GM12874 (cell line): ENCODE data around the gene FIGNL2.

Source experiments
- TF ChIP-seq, protein P1 (sequence below): IDR thresholded peaks from 2 replicates; pipeline ENCODE4 v1.5.1; 2011; ENCODE audit warnings: low read depth, mild to moderate bottlenecking, control low read depth, low read length, moderate library complexity; ENCODE audit not compliant: insufficient read depth

FIGNL2 gene

DNA sequence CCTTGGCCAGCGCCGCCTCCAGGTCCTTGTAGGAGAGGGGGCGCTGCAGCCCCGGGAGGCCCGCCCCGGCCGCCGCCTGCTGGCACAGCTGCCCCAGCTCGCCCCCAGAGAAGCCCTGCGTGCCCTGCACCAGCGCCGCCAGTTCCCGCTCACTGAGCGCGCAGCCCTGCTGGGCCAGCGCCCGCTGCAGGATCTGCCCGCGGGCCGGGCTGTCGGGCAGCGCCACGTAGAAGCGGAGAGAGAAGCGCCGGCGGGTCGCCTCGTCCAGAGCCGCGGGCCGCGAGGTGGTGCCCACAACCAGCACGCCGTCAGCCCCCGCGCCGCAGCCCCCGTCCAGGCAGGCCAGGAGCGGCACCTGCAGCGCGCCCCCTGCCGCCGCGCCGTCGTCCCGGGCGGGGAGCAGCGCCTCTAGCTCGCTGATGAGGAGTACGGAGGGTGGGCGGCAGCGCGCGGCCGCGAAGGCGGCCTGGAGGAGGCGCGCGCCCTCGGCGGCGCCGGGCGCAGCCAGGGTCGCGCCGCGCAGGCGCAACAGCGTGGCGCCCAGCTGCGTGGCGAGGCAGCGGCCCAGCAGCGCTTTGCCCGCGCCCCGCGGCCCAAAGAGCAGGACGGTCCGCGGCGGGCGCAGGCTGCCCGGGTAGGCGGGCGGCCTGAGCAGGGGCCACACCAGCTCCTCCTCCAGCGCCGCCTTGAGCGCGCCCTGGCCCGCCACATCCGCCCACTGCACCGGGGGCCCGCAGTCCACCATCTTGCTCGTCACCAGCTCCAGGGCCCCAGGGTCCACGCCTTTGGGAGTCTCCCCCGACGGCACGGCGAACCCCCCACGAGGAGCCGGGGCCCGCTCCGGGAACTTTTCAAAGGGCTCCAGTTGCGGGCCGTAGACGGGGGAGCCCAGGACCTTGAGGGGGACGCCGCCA, 27.7 kb downstream of the FIGNL2 start:
- TF ChIP-seq, protein P1, sequence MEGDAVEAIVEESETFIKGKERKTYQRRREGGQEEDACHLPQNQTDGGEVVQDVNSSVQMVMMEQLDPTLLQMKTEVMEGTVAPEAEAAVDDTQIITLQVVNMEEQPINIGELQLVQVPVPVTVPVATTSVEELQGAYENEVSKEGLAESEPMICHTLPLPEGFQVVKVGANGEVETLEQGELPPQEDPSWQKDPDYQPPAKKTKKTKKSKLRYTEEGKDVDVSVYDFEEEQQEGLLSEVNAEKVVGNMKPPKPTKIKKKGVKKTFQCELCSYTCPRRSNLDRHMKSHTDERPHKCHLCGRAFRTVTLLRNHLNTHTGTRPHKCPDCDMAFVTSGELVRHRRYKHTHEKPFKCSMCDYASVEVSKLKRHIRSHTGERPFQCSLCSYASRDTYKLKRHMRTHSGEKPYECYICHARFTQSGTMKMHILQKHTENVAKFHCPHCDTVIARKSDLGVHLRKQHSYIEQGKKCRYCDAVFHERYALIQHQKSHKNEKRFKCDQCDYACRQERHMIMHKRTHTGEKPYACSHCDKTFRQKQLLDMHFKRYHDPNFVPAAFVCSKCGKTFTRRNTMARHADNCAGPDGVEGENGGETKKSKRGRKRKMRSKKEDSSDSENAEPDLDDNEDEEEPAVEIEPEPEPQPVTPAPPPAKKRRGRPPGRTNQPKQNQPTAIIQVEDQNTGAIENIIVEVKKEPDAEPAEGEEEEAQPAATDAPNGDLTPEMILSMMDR, result 0 out of 2 replicates have a peak, but pooled peaks have one; percentile 9

DNA sequence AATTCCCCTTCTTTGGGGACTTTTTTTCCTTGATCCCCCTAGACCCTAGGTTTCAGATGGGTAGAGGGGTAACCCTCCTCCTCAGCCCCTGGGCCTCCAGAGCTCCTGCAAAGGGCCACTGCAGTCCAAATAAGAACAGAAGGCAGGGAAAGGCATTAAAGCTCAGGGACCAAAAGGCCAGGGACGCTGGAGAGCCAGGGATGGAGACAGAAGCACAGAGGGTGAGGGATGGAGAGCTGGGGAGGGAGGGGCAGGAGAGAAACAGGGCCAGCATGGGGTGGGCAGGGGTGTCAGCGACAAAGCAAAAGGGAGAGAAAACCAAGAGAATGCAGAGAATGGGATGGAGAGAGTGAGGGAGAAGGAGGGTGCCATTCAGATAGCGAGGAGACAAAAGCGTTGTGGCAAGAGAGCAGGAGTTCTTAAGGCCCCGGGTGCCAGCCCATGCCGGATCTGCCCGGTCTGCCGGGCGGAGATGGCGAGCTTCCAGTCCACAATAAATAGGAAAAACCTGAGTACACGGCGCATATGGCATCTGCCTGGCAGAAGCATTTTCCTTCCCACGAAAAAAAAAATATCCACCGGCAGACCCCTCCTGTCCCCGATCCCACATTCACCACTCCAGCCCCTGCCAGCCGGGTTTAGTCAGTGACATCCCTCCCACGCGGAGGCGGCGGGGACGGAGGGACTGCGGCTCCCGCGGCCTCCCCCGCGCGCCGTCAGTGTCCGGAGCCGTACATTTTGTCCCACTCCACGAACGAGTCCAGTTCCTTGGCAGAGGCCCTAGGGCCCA, 28.6 kb downstream of the FIGNL2 start:
- TF ChIP-seq, protein P1, result no peak

DNA sequence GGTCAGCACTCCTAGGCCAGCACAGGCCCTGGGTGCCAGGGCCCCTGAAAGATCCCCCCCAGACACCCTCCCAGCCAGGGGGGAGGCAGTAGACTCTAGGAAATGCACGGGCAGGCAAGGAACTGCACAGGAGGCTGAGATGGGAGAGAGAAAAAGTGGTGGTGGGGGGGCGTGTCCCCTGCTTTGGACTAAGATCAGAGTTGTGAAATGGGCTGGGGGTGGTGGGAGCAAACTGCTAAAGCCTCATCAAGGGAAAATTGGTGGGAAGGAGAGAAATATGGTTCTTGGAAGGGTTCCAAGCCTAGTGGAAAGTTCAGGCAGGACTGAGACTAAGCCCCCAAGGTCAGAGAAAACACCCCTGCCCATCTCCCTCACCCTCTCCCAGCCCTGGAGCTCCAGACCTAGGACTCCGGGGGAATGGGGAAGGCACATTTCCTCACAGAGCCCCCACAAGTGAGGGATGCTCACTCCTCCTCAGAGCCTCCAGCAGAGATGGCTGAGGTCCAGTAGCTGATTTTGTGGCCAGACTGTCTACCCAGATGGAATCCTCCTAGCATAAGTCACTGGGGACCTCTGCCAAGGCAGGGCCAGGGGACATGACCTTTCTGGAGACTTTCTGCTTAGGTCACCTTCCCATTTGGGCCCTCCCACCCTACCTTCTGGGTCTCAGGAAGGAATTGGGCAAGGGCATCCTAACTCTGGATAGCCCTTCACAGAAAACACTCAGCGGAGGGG, 29.8 kb downstream of the FIGNL2 start:
- TF ChIP-seq, protein P1, result no peak

DNA sequence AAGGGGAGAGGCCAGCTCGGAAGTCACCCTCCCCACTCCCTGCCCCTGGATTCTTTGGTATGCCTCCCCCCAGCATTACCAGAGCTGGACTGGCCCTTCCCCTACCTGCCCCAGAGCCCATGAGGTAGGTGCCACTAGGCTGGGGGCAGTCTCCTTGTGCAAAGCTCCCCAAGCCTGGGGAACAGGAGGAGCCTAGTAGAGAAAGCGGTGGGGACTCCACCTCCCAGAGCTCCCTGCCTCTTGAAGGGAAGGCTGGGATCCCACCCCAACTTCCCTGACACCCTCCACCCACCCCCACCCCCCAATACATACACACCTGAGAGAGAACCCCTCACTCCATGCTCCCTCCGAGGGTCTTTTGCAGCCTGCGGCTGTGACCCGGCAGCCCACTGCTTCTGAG, 30.4 kb downstream of the FIGNL2 start:
- TF ChIP-seq, protein P1, result no peak

DNA sequence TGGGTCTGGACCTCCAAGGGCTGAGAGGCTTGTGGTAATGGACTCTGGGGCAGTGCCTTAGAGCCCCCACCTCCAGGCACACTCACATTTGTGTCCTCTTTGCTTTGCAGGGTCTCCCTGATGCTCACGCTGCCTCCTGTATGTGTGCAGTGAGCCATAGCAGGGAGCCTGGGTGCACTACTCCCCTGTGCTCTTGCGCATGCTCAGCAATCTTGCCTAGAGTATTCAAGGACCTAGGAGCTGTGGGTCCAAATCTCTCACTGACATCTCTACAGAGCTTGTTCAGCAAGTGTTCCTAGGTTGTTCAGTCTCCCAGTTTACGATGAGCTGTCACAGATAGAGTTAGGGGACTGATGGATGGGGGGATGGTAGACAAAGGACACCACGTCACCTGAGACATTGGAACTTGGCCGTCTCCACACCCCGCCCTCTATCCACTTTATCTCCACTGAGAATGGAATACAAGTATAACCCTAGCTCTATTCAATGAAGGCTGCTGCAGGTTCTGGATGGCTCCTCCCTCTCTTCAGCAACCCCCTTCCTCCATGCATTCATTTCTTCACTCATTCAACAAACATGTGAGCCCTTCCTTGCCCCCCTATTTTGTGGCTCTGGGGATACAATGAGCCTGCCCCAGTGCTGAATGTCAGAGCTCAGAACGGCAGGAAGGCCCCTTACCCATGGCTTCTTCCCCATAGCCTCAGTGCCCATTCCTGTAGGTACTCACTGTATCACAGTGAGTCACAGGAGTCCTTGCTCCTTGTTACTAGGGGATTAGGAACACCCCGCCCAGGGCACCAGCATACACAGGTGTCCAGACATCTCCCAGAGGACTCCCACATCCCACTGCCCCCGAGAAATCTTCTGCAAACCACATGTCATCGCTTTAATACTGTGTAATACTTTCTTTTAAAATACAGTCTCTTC, 31.2 kb downstream of the FIGNL2 start:
- TF ChIP-seq, protein P1, result no peak

DNA sequence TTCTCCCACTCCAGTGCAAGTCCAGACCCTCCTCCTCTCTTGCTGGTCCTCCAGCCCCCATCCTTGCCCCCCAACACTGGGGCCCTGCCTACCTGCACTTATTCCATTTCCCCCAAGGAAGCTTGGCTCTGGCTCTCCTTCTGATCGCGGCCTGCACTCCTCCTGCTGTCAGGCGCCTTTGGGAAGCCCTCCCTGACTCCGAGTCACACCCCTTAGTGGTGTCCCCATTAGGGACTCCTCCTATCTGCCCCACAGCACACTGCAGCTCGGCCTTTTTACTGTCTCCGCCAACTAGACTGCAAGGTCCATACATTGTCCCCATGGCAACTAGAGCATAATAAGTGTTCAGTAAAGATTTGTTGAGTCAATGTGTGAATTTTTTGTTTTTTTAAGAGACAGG, 32.9 kb downstream of the FIGNL2 start:
- TF ChIP-seq, protein P1, result no peak
